Parathyroid adenoma (tissue), 2 donors: ENCODE measurements around the gene GALNT15.

Source experiments
- H2AFZ ChIP-seq: fragments of 300-600 bp; sonication (generic); one replicate; pipeline ENCODE4 v1.7.0; 2017; ENCODE audit warnings: antibody characterized with exemption, mild to moderate bottlenecking
- H3K27ac ChIP-seq: fragments of 300-600 bp; sonication (generic); one replicate; pipeline ENCODE4 v1.7.0; 2017
- H3K27me3 ChIP-seq: fragments of 300-600 bp; sonication (generic); one replicate; pipeline ENCODE4 v1.7.0; 2017; ENCODE audit warnings: low read length; ENCODE audit not compliant: control insufficient read depth, insufficient read depth
- H3K36me3 ChIP-seq: fragments of 300-600 bp; sonication (generic); one replicate; pipeline ENCODE4 v1.7.0; 2017; ENCODE audit warnings: low read length; ENCODE audit not compliant: control insufficient read depth, insufficient read depth
- H3K4me1 ChIP-seq: fragments of 300-600 bp; sonication (generic); one replicate; pipeline ENCODE4 v1.7.0; 2017; ENCODE audit warnings: control low read depth
- H3K4me2 ChIP-seq: fragments of 300-600 bp; sonication (generic); one replicate; pipeline ENCODE4 v1.7.0; 2017; ENCODE audit warnings: low read length
- H3K4me3 ChIP-seq: fragments of 300-600 bp; sonication (generic); one replicate; pipeline ENCODE4 v1.7.0; 2017; ENCODE audit warnings: low read depth, low read length
- H3K79me2 ChIP-seq: fragments of 300-600 bp; sonication (generic); one replicate; pipeline ENCODE4 v1.7.0; 2017; ENCODE audit warnings: control low read depth
- H3K9ac ChIP-seq: fragments of 300-600 bp; sonication (generic); one replicate; pipeline ENCODE4 v1.7.0; 2017; ENCODE audit warnings: mild to moderate bottlenecking
- H3K9me3 ChIP-seq: fragments of 300-600 bp; sonication (generic); one replicate; pipeline ENCODE4 v1.7.0; 2017; ENCODE audit warnings: low read length; ENCODE audit not compliant: control insufficient read depth
- TF ChIP-seq, protein P1 (sequence below): fragments of 300-600 bp; sonication (generic); IDR thresholded peaks from one replicate; pipeline ENCODE4 v1.7.0; 2017; ENCODE audit warnings: antibody characterized with exemption, mild to moderate bottlenecking
- donor health status: primary hyperparathyroidism.

The GALNT15 gene

DNA sequence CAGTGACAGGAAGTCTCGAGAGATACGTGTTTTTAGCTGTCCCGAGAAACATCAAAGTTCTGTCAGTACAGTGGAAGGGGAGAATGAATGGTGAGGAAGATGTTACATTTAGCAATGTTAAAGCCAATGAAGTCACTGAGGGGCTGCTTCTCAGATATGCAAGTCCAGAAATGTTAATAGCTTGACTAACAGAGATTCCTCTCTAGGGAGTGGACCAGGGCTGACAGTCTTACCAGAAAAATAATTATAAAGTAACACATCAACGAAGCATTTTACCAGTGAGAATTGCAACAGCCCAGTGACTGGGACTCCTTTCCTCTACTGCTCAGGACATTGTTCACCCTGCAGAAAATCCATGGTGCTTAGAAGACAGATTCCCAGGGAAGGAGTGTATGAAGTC is 23.9 kb downstream of the GALNT15 start:
- Histone ChIP-seq H3K9me3 (no peaks in the 10 kb centered on the region), H2AFZ (no peak overlapping the region), H3K9ac (no peak overlapping the region), H3K4me2 (no peak overlapping the region), H3K4me3 (no peak overlapping the region), H3K4me1 (no peaks in the 10 kb centered on the region), H3K27me3 (no peaks in the 10 kb centered on the region), H3K79me2 (no peaks in the 10 kb centered on the region), H3K36me3 (no peaks in the 10 kb centered on the region), H3K27ac (no peak overlapping the region)
- TF ChIP-seq, protein P1, sequence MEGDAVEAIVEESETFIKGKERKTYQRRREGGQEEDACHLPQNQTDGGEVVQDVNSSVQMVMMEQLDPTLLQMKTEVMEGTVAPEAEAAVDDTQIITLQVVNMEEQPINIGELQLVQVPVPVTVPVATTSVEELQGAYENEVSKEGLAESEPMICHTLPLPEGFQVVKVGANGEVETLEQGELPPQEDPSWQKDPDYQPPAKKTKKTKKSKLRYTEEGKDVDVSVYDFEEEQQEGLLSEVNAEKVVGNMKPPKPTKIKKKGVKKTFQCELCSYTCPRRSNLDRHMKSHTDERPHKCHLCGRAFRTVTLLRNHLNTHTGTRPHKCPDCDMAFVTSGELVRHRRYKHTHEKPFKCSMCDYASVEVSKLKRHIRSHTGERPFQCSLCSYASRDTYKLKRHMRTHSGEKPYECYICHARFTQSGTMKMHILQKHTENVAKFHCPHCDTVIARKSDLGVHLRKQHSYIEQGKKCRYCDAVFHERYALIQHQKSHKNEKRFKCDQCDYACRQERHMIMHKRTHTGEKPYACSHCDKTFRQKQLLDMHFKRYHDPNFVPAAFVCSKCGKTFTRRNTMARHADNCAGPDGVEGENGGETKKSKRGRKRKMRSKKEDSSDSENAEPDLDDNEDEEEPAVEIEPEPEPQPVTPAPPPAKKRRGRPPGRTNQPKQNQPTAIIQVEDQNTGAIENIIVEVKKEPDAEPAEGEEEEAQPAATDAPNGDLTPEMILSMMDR: no peak

DNA sequence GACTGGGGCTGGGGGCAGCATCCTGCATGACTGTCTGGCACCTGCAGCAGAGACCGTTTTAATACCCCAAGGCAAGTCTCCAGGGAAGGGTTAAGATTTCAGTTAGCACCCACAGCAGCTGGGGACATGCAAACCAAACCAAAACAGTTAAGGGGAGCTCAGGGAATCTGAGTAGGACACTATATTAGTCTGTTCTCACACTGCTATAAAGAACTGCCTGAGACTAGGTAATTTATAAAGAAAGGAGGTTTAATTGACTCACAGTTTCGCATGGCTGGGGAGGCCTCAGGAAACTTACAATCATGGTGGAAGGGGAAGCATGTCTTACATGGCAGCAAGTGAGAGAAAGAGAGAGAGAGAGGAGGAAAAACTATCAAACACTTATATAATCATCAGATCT is 25.3 kb downstream of the GALNT15 start:
- Histone ChIP-seq H2AFZ (no peak overlapping the region), H3K4me2 (no peak overlapping the region), H3K4me1 (no peaks in the 10 kb centered on the region), H3K36me3 (no peaks in the 10 kb centered on the region), H3K9ac (no peak overlapping the region), H3K9me3 (no peaks in the 10 kb centered on the region), H3K79me2 (no peaks in the 10 kb centered on the region), H3K4me3 (no peak overlapping the region), H3K27ac (no peak overlapping the region), H3K27me3 (no peaks in the 10 kb centered on the region)
- TF ChIP-seq, protein P1: no peak

DNA sequence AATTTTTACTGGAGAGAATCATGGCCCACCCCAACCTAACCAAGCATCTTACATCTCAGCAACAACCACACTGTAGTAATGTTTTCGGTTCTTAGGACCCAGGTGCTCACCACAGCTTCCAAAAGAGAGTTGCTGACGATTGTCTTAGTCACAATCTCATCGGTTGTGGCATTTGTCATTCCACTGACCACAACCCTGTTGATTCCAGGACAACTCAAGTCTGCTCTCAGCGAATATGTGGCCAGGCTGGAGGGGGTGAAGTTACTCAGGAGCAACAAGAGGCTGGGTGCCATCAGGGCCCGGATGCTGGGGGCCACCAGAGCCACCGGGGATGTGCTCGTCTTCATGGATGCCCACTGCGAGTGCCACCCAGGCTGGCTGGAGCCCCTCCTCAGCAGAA is 25.9 kb downstream of the GALNT15 start:
- H3K36me3 ChIP-seq: no peaks in the 10 kb centered on the region

DNA sequence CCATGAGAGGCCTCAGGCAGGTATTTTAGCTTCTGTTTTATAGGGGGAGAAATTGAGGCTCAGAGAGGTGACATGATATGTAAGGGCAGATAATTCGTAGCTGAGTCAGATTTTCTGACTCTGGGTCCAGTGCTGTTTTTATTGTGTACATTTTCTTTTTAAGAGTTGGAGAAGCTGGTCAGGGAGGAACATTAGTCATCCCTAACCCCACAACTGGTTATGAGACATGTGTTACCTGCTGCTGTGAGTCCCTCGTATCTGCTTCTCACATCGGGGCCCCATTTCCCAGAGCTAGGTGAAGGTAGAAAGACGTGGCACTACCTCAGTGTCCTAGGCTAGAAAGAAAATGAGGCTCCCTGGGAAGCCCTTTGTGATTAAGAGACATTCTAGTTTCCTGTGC is 28.6 kb downstream of the GALNT15 start:
- H3K4me2 ChIP-seq: no peak overlapping the region
- H3K27ac ChIP-seq: no peak overlapping the region

More for the DNA sequence above, 25.9 kb downstream of the GALNT15 start:
- H3K4me3 ChIP-seq: no peak overlapping the region
- no peak overlapping the region for H3K27ac ChIP-seq
- H3K4me1 ChIP-seq: no peaks in the 10 kb centered on the region
- no peak overlapping the region for H3K4me2 ChIP-seq
- no peaks in the 10 kb centered on the region for H3K27me3 ChIP-seq
- H3K79me2 ChIP-seq: no peaks in the 10 kb centered on the region
- no peak overlapping the region for H2AFZ ChIP-seq
- H3K9ac ChIP-seq: no peak overlapping the region
- no peaks in the 10 kb centered on the region for H3K9me3 ChIP-seq
- TF ChIP-seq, protein P1: no peak

More for the DNA sequence above, 28.6 kb downstream of the GALNT15 start:
- no peaks in the 10 kb centered on the region for H3K36me3 ChIP-seq
- no peak overlapping the region for H2AFZ ChIP-seq
- H3K4me1 ChIP-seq: no peaks in the 10 kb centered on the region
- H3K4me3 ChIP-seq: no peak overlapping the region
- no peaks in the 10 kb centered on the region for H3K9me3 ChIP-seq
- H3K79me2 ChIP-seq: no peaks in the 10 kb centered on the region
- TF ChIP-seq, protein P1: no peak
- no peaks in the 10 kb centered on the region for H3K27me3 ChIP-seq
- no peak overlapping the region for H3K9ac ChIP-seq
